Measurements from ENCODE around the gene DYNC2I2.

GRCh38 chr9:128634111-128634510 lies 22.5 kb downstream of the DYNC2I2 start:
- TF ChIP-seq CTCF (IDR thresholded peaks at IDR 0.05), result no peak
- TF ChIP-seq POLR2A (IDR thresholded peaks at IDR 0.05), result no peak

All from breast epithelium (tissue), 3 donors.